ENCODE measurements around the gene NPIPA8. TPM values are rescaled to one million over a fixed set of nuclear protein-coding genes. Genes with fewer than 3 reads are reported as not detected.

Gene NPIPA8
- total RNA-seq, result 5.6 TPM

GRCh38 chr16:18336636-18337035, at the start of gene NPIPA8:
Gene NPIPA8, minus strand, starts transcription at chr16:18336736. Its CDS starts 4,074 bp downstream, at chr16:18332662.

Small RNA genes within 50 kb of the gene (small RNA-seq; reads per million reads assigned to genes)
- gene AC126755.6 (ENCODE audit: low replicate concordance) (not detected), gene MIR6511A4 (ENCODE audit: low replicate concordance) (not detected), gene MIR6770-3 (ENCODE audit: low replicate concordance) (not detected)

Other genes with a start within 250 kb of the NPIPA8 start
- 78.6 TPM for gene NOMO2, start 225.4 kb upstream of the NPIPA8 start, total RNA-seq

Data from parietal lobe (tissue), 2 donors.